ENCODE results near the gene CES2.

Gene CES2

GRCh38 chr16:66918803-66919568 is 16.3 kb upstream of the CES2 start, which contains the start of gene CDH16:
Gene CDH16, minus strand, starts transcription at chr16:66918885. Its CDS starts 820 bp downstream, at chr16:66918065.
- no peak for DNase-seq (ENCODE audit: low spot score)

- DNase-seq (ENCODE audit: low spot score) = no peak
Observed at GRCh38 chr16:66919569-66920298, 15.6 kb upstream of the CES2 start.

- DNase-seq (ENCODE audit: low spot score) = no peak
Observed at GRCh38 chr16:66920299-66920590, 15.1 kb upstream of the CES2 start.

GRCh38 chr16:66920924-66921680 is 14.2 kb upstream of the CES2 start:
- DNase-seq (ENCODE audit: low spot score) = no peak

GRCh38 chr16:66921729-66922450 is 13.4 kb upstream of the CES2 start:
- no peak for DNase-seq (ENCODE audit: low spot score)

- no peak for DNase-seq (ENCODE audit: low spot score)
Observed at GRCh38 chr16:66923247-66923731, 12.0 kb upstream of the CES2 start.

- no peak for DNase-seq (ENCODE audit: low spot score)
Observed at GRCh38 chr16:66923866-66924265, 11.4 kb upstream of the CES2 start.

- no peak for DNase-seq (ENCODE audit: low spot score)
Observed at GRCh38 chr16:66924527-66925321, 10.6 kb upstream of the CES2 start.

GRCh38 chr16:66925322-66925840 is 9.9 kb upstream of the CES2 start, which contains the start of gene RRAD:
Gene RRAD, minus strand, starts transcription at chr16:66925535. Its CDS starts 356 bp downstream, at chr16:66925179.
- DNase-seq (ENCODE audit: low spot score) = no peak

- DNase-seq (ENCODE audit: low spot score) = peak; percentile 49
Observed at GRCh38 chr16:66926171-66926947, 9.0 kb upstream of the CES2 start.

- no peak for DNase-seq (ENCODE audit: low spot score)
Observed at GRCh38 chr16:66926961-66927436, 8.3 kb upstream of the CES2 start.

- no peak for DNase-seq (ENCODE audit: low spot score)
Observed at GRCh38 chr16:66927918-66928649, 7.2 kb upstream of the CES2 start.

- no peak for DNase-seq (ENCODE audit: low spot score)
Observed at GRCh38 chr16:66928702-66929388, 6.5 kb upstream of the CES2 start.

GRCh38 chr16:66930189-66930588 is 5.1 kb upstream of the CES2 start:
- no peak for DNase-seq (ENCODE audit: low spot score)

GRCh38 chr16:66931665-66932064 is 3.7 kb upstream of the CES2 start:
- DNase-seq (ENCODE audit: low spot score) = no peak

GRCh38 chr16:66932076-66932475 is 3.2 kb upstream of the CES2 start:
- no peak for DNase-seq (ENCODE audit: low spot score)

GRCh38 chr16:66933776-66934137 is 1.6 kb upstream of the CES2 start:
- no peak for DNase-seq (ENCODE audit: low spot score)

- DNase-seq (ENCODE audit: low spot score) = peak; percentile 80
Observed at GRCh38 chr16:66934138-66934838, 1.0 kb upstream of the CES2 start, which contains the start of gene CIAO2B. Gene CIAO2B, minus strand, starts transcription at chr16:66934402. Its CDS starts 38 bp downstream, at chr16:66934364.

Data from globus pallidus (tissue), 1 donor.